Hepatocyte (in vitro differentiated cells): ENCODE measurements around the gene BCAP31. TPM values are rescaled to one million over a fixed set of nuclear protein-coding genes. Genes with fewer than 3 reads are reported as not detected.
A peak's percentile ranks its signal among the peaks of the same experiment; 100 is the strongest.

Experiments used
- DNase-seq: peaks from one replicate; pipeline ENCODE4 v3.0.0-alpha.2; 2016; ENCODE audit warnings: low spot score
- H2AFZ ChIP-seq: fragments of 200-600 bp; sonication (generic); 2 replicates; pipeline ENCODE4 v1.6.0; 2016; ENCODE audit warnings: antibody characterized with exemption, mild to moderate bottlenecking
- H3K27ac ChIP-seq: fragments of 200-600 bp; sonication (generic); 2 replicates; pipeline ENCODE4 v1.5.1; 2016; ENCODE audit warnings: mild to moderate bottlenecking
- H3K27me3 ChIP-seq: fragments of 200-600 bp; sonication (generic); 2 replicates; pipeline ENCODE4 v1.6.1; 2016
- H3K36me3 ChIP-seq: fragments of 200-600 bp; sonication (generic); replicated peaks from 2 replicates; pipeline ENCODE4 v1.5.1; 2016; ENCODE audit warnings: low read depth; ENCODE audit not compliant: insufficient read depth
- H3K4me1 ChIP-seq: fragments of 200-600 bp; sonication (generic); 2 replicates; pipeline ENCODE4 v1.5.1; 2016; ENCODE audit warnings: mild to moderate bottlenecking, moderate library complexity; ENCODE audit not compliant: insufficient read depth
- H3K4me2 ChIP-seq: fragments of 200-600 bp; sonication (generic); 2 replicates; pipeline ENCODE4 v1.6.0; 2016
- H3K4me3 ChIP-seq: fragments of 200-600 bp; sonication (generic); 2 replicates; pipeline ENCODE4 v1.5.1; 2016; ENCODE audit warnings: mild to moderate bottlenecking
- H3K79me2 ChIP-seq: fragments of 200-600 bp; sonication (generic); 2 replicates; pipeline ENCODE4 v1.6.0; 2017; ENCODE audit warnings: mild to moderate bottlenecking
- H3K9me2 ChIP-seq: fragments of 200-600 bp; sonication (generic); replicated peaks from 2 replicates; pipeline ENCODE4 v1.6.0; 2017; ENCODE audit warnings: mild to moderate bottlenecking; ENCODE audit not compliant: insufficient read depth
- H3K9me3 ChIP-seq: fragments of 200-600 bp; sonication (generic); 2 replicates; pipeline ENCODE4 v1.5.1; 2016; ENCODE audit warnings: low read depth, mild to moderate bottlenecking
- H4K20me1 ChIP-seq: fragments of 200-600 bp; sonication (generic); 2 replicates; pipeline ENCODE4 v1.6.0; 2016; ENCODE audit warnings: mild to moderate bottlenecking; ENCODE audit not compliant: insufficient read depth, poor library complexity, severe bottlenecking
- EZH2 ChIP-seq: fragments of 200-600 bp; sonication (generic); IDR thresholded peaks from 2 replicates; pipeline ENCODE4 v1.6.1; 2016; ENCODE audit warnings: antibody characterized with exemption, mild to moderate bottlenecking, borderline replicate concordance
- EZH2phosphoT487 ChIP-seq: fragments of 200-600 bp; sonication (generic); IDR thresholded peaks from one replicate; pipeline ENCODE4 v1.6.1; 2018; ENCODE audit warnings: antibody characterized with exemption, mild to moderate bottlenecking, low read depth, moderate library complexity; ENCODE audit not compliant: unreplicated experiment, severe bottlenecking
- WGBS: methylation state at CpG from one replicate; pipeline ENCODE4 v1.1.6; 2016; ENCODE audit warnings: low lambda C conversion rate; ENCODE audit errors: missing lambda C conversion rate; 5-methylcytosine and 5-hydroxymethylcytosine counted together
- polyA plus RNA-seq: library from polyadenylated mRNA; unstranded; fragments of >200 nt; fragmentation: Nextera tagmentation; extraction: Ambion mirVana; gene quantifications from 2 replicates; pipeline ENCODE4 v1.2.1, GENCODE V29; 2016
- total RNA-seq: library from RNA; depleted of rRNA; stranded (reverse); fragments of >200 nt; gene quantifications from 2 replicates; pipeline ENCODE4 v1.2.3, GENCODE V29; 2014
- TF ChIP-seq, protein P1 (sequence below): fragments of 200-600 bp; sonication (generic); IDR thresholded peaks from 2 replicates; pipeline ENCODE4 v1.5.1; 2016; ENCODE audit warnings: antibody characterized with exemption, mild to moderate bottlenecking; ENCODE audit not compliant: poor library complexity

Gene BCAP31
- total and polyA plus RNA-seq, 2 experiments from 2014 or later: 146 to 351 TPM

DNA sequence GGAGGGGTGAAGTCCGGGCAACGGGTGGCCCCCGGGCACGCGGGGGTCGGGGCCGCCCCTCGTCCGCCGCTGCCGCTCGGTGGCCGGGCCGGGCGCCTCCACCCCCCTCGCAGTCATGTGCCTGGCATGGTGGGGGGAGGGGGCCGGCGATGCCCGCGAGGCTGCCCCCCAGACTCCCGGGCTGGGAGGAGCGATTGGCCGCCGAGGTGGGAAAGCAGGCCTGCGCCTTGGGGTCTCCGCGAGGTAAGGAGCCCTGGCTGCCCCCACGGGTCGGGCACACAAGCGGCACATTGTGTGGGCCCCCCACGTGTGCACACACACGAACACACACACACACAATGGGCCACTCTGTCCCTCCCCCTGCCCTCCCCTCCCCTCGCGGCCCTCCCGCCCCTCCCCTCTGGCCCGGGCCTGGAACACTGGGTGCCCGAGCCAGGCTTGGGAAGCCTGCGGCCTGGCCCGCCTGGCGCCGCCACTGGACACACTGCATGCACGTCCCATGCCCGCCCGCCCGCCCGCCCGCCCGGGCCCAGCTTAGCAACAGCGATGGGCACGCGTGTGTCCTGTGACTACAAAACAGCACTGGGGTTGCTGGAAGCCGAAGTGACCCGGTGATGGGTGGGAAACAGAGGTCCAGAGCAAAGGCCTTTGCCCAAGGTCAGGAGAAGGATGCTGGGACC is 35.1 kb downstream of the BCAP31 start:
- H3K9me2 ChIP-seq: no peaks in the 10 kb centered on the region
- no peaks in the 10 kb centered on the region for H3K36me3 ChIP-seq
- peaks cover 10% of the 10 kb centered on the region for H3K4me1 ChIP-seq
- no peak overlapping the region for H3K27ac ChIP-seq
- DNase-seq: no peak
- 64% methylated on average over 7 of the region's 53 CpGs for WGBS
- H3K27me3 ChIP-seq: no peaks in the 10 kb centered on the region
- TF ChIP-seq EZH2 (no peak), EZH2phosphoT487 (no peak)
- TF ChIP-seq, protein P1, sequence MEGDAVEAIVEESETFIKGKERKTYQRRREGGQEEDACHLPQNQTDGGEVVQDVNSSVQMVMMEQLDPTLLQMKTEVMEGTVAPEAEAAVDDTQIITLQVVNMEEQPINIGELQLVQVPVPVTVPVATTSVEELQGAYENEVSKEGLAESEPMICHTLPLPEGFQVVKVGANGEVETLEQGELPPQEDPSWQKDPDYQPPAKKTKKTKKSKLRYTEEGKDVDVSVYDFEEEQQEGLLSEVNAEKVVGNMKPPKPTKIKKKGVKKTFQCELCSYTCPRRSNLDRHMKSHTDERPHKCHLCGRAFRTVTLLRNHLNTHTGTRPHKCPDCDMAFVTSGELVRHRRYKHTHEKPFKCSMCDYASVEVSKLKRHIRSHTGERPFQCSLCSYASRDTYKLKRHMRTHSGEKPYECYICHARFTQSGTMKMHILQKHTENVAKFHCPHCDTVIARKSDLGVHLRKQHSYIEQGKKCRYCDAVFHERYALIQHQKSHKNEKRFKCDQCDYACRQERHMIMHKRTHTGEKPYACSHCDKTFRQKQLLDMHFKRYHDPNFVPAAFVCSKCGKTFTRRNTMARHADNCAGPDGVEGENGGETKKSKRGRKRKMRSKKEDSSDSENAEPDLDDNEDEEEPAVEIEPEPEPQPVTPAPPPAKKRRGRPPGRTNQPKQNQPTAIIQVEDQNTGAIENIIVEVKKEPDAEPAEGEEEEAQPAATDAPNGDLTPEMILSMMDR: no peak
- H2AFZ ChIP-seq: no peak overlapping the region
- H3K9me3 ChIP-seq: no peaks in the 10 kb centered on the region
- peaks cover 2% of the 10 kb centered on the region for H4K20me1 ChIP-seq
- H3K4me2 ChIP-seq: peak overlapping the region; percentile 76
- H3K4me3 ChIP-seq: peak overlapping the region; percentile 13
- H3K79me2 ChIP-seq: no peaks in the 10 kb centered on the region

DNA sequence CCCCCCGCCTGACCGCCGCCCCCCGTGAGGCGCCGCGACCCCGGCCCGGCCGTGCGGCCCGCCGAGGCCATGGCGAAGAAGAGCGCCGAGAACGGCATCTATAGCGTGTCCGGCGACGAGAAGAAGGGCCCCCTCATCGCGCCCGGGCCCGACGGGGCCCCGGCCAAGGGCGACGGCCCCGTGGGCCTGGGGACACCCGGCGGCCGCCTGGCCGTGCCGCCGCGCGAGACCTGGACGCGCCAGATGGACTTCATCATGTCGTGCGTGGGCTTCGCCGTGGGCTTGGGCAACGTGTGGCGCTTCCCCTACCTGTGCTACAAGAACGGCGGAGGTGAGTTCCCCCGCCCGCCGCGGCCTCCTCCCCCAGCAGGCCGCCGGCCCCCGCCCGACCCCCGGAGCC is 35.7 kb downstream of the BCAP31 start:
- Histone ChIP-seq H3K36me3 (no peaks in the 10 kb centered on the region), H3K79me2 (no peaks in the 10 kb centered on the region), H3K9me2 (no peaks in the 10 kb centered on the region), H2AFZ (no peak overlapping the region), H3K4me1 (peaks cover 10% of the 10 kb centered on the region), H3K9me3 (no peaks in the 10 kb centered on the region), H4K20me1 (peaks cover 2% of the 10 kb centered on the region), H3K4me2 (peak overlapping the region; percentile 76), H3K27ac (no peak overlapping the region), H3K27me3 (no peaks in the 10 kb centered on the region), H3K4me3 (peak overlapping the region; percentile 13)
- TF ChIP-seq EZH2 (no peak), EZH2phosphoT487 (no peak)
- TF ChIP-seq, protein P1: no peak
- WGBS: 21% methylated on average over 25 of the region's 57 CpGs
- DNase-seq: no peak

DNA sequence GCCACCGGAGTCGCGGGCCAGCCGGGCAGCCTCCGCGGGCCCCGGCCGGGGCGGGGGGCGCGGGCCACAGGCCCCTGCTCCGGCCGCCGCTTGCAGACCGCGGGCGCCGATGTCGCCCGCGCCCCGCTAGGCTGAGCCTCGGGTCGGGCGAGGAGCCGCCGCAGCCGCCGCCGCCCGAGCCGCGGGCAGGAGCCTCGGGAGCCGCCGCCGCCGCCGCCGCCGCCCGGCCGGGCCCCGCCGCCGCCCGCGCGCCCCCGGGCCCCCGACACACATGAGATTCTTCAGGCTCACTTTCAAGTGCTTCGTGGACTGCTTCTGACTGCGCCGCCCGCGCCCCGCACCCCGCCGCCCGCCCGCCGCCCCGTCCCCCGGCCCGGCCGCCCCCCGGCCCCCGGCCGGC is 36.1 kb downstream of the BCAP31 start:
- Histone ChIP-seq H4K20me1 (peaks cover 2% of the 10 kb centered on the region), H3K9me2 (no peaks in the 10 kb centered on the region), H3K4me3 (no peak overlapping the region), H3K27me3 (no peaks in the 10 kb centered on the region), H3K27ac (no peak overlapping the region), H3K4me1 (peaks cover 10% of the 10 kb centered on the region), H3K9me3 (no peaks in the 10 kb centered on the region), H2AFZ (no peak overlapping the region), H3K79me2 (no peaks in the 10 kb centered on the region), H3K4me2 (no peak overlapping the region), H3K36me3 (no peaks in the 10 kb centered on the region)
- no CpG with 5 or more reads among the region's 69 CpGs for WGBS
- no peak for DNase-seq
- TF ChIP-seq EZH2phosphoT487 (no peak), EZH2 (no peak)
- TF ChIP-seq, protein P1: no peak
